ENCODE data around the gene MCEE. TPM values are rescaled to one million over a fixed set of nuclear protein-coding genes. Genes with fewer than 3 reads are reported as not detected.
"Not testable (repeated sequence)": the region's sequence is repeated elsewhere in the genome, so short reads cannot be mapped to it uniquely, and the experiment has no call there.

Gene MCEE
- total RNA-seq, 2 donors from 2014 or later: 16.7 to 18.0 TPM

GRCh38 chr2:71133603-71134002 is 3.6 kb upstream of the MCEE start:
- no peak for ATAC-seq

GRCh38 chr2:71131387-71132166 is 1.5 kb upstream of the MCEE start:
- H3K9me3 Mint-ChIP-seq; DNase-seq (ENCODE audit: low spot score in 2 of 2); H3K36me3 Mint-ChIP-seq: not testable (repeated sequence)

More at GRCh38 chr2:71133603-71134002, 3.6 kb upstream of the MCEE start:
- no peak overlapping the region for H3K27ac Mint-ChIP-seq
- no peak for DNase-seq (ENCODE audit: low spot score in 2 of 2)
- peaks cover 0 to 17% of the 10 kb centered on the region in 2 donors for H3K36me3 Mint-ChIP-seq
- no peaks in the 10 kb centered on the region for H3K9me3 Mint-ChIP-seq

GRCh38 chr2:71130905-71131244 is 846 bp upstream of the MCEE start:
- DNase-seq (ENCODE audit: low spot score in 2 of 2): no peak
- Mint-ChIP-seq H3K27ac (no peak overlapping the region), H3K36me3 (peaks cover 0 to 9% of the 10 kb centered on the region in 2 donors), H3K9me3 (no peaks in the 10 kb centered on the region)
- ATAC-seq: peak; percentile 25 to 34

More at GRCh38 chr2:71131387-71132166, 1.5 kb upstream of the MCEE start:
- not testable (repeated sequence) for H3K27ac Mint-ChIP-seq, ATAC-seq

- DNase-seq (ENCODE audit: low spot score in 2 of 2): no peak
- peak; percentile 58 to 60 for ATAC-seq
- Mint-ChIP-seq H3K9me3 (no peaks in the 10 kb centered on the region), H3K36me3 (peaks cover 0 to 9% of the 10 kb centered on the region in 2 donors), H3K27ac (peak overlapping the region in 1 of 2 donors; percentile 96)
These were observed 202 bp downstream of the MCEE start for GRCh38 chr2:71129902-71130151.

GRCh38 chr2:71129114-71129901 is 721 bp downstream of the MCEE start:
- no peaks in the 10 kb centered on the region for H3K9me3 Mint-ChIP-seq
- DNase-seq (ENCODE audit: low spot score in 2 of 2) (no peak), ATAC-seq (no peak)
- peaks cover 0 to 9% of the 10 kb centered on the region in 2 donors for H3K36me3 Mint-ChIP-seq
- H3K27ac Mint-ChIP-seq: peak overlapping the region in 1 of 2 donors; percentile 96

- H3K9me3 Mint-ChIP-seq: peaks cover 0 to 4% of the 10 kb centered on the region in 2 donors
- ATAC-seq (no peak), DNase-seq (ENCODE audit: low spot score in 2 of 2) (no peak)
- peaks cover 9 to 13% of the 10 kb centered on the region in 2 donors for H3K36me3 Mint-ChIP-seq
- H3K27ac Mint-ChIP-seq: no peak overlapping the region
These were observed 3.1 kb downstream of the MCEE start for GRCh38 chr2:71126957-71127356.

- no peak for DNase-seq (ENCODE audit: low spot score in 2 of 2)
- no peak for ATAC-seq
- Mint-ChIP-seq H3K9me3 (peaks cover 0 to 4% of the 10 kb centered on the region in 2 donors), H3K36me3 (peaks cover 9 to 13% of the 10 kb centered on the region in 2 donors), H3K27ac (no peak overlapping the region)
These were observed 4.3 kb downstream of the MCEE start for GRCh38 chr2:71125506-71126294.

GRCh38 chr2:71122387-71123298 is 7.4 kb downstream of the MCEE start:
- ATAC-seq (no peak), DNase-seq (ENCODE audit: low spot score in 2 of 2) (no peak)
- peaks cover 0 to 4% of the 10 kb centered on the region in 2 donors for H3K9me3 Mint-ChIP-seq

GRCh38 chr2:71121479-71121878 is 8.6 kb downstream of the MCEE start:
- H3K36me3 Mint-ChIP-seq: peaks cover 0 to 13% of the 10 kb centered on the region in 2 donors
- peak overlapping the region in 1 of 2 donors; percentile 7 for H3K27ac Mint-ChIP-seq
- peaks cover 0 to 4% of the 10 kb centered on the region in 2 donors for H3K9me3 Mint-ChIP-seq
- ATAC-seq (no peak), DNase-seq (ENCODE audit: low spot score in 2 of 2) (no peak)

More at GRCh38 chr2:71122387-71123298, 7.4 kb downstream of the MCEE start:
- Mint-ChIP-seq H3K36me3 (peaks cover 0 to 13% of the 10 kb centered on the region in 2 donors), H3K27ac (peak overlapping the region in 1 of 2 donors; percentile 66)

GRCh38 chr2:71120195-71120594 is 9.8 kb downstream of the MCEE start:
- Mint-ChIP-seq H3K36me3 (peaks cover 0 to 13% of the 10 kb centered on the region in 2 donors), H3K27ac (no peak overlapping the region), H3K9me3 (peaks cover 0 to 4% of the 10 kb centered on the region in 2 donors)
- DNase-seq (ENCODE audit: low spot score in 2 of 2) (no peak), ATAC-seq (no peak)

GRCh38 chr2:71117063-71117462 is 13.0 kb downstream of the MCEE start:
- no peak for ATAC-seq
- no peak for DNase-seq (ENCODE audit: low spot score in 2 of 2)
- Mint-ChIP-seq H3K9me3 (no peaks in the 10 kb centered on the region), H3K27ac (no peak overlapping the region), H3K36me3 (peaks cover 0 to 1% of the 10 kb centered on the region in 2 donors)

GRCh38 chr2:71113843-71114242 is 16.2 kb downstream of the MCEE start:
- H3K36me3 Mint-ChIP-seq: no peaks in the 10 kb centered on the region
- no peak overlapping the region for H3K27ac Mint-ChIP-seq
- no peaks in the 10 kb centered on the region for H3K9me3 Mint-ChIP-seq
- ATAC-seq (no peak), DNase-seq (ENCODE audit: low spot score in 2 of 2) (no peak)

- no peak overlapping the region for H3K27ac Mint-ChIP-seq
- DNase-seq (ENCODE audit: low spot score in 2 of 2): no peak
- no peak for ATAC-seq
- peaks cover 3 to 4% of the 10 kb centered on the region in 2 donors for H3K9me3 Mint-ChIP-seq
- H3K36me3 Mint-ChIP-seq: peaks cover 0 to 5% of the 10 kb centered on the region in 2 donors
These were observed 21.9 kb downstream of the MCEE start for GRCh38 chr2:71108091-71108490.

- not testable (repeated sequence) for ATAC-seq; H3K9me3 Mint-ChIP-seq; H3K36me3 Mint-ChIP-seq; DNase-seq (ENCODE audit: low spot score in 2 of 2); H3K27ac Mint-ChIP-seq
These were observed 23.6 kb downstream of the MCEE start for GRCh38 chr2:71106463-71106862.

GRCh38 chr2:71103809-71104208 is 26.2 kb downstream of the MCEE start:
- ATAC-seq: no peak
- Mint-ChIP-seq H3K9me3 (peaks cover 3 to 4% of the 10 kb centered on the region in 2 donors), H3K36me3 (peaks cover 0 to 5% of the 10 kb centered on the region in 2 donors), H3K27ac (no peak overlapping the region)
- DNase-seq (ENCODE audit: low spot score in 2 of 2): no peak

Data from activated naive CD4-positive, alpha-beta T cell treated with anti-CD3 and anti-CD28 coated beads, Interleukin-2, amount 50 U/mL, for 72 hours (primary cell).